GM19468 (cell line): ENCODE measurements around the gene ATF2.

ENCODE experiments used
- ATAC-seq: cut with Tn5 transposase; IDR thresholded peaks from one replicate; pipeline ENCODE4 v1.9.1; 2021; ENCODE audit warnings: mild to moderate bottlenecking, moderate library complexity, moderate number of reproducible peaks; ENCODE audit not compliant: unreplicated experiment; ENCODE audit errors: extremely low read depth

Gene ATF2

GRCh38 chr2:175167792-175168563 lies at the start of gene ATF2:
Gene ATF2, minus strand, starts transcription at chr2:175168203. Its CDS starts 31,760 bp downstream, at chr2:175136443.
- peak; percentile 90 for ATAC-seq

GRCh38 chr2:175207741-175208438 lies 39.9 kb upstream of the ATF2 start:
- no peak for ATAC-seq

- ATAC-seq = no peak
Observed at GRCh38 chr2:175206866-175207265, 38.9 kb upstream of the ATF2 start.

- ATAC-seq = no peak
Observed at GRCh38 chr2:175205523-175205922, 37.5 kb upstream of the ATF2 start.

- ATAC-seq = peak; percentile 63
Observed at GRCh38 chr2:175203621-175204496, 35.9 kb upstream of the ATF2 start.

- ATAC-seq = no peak
Observed at GRCh38 chr2:175195012-175195411, 27.0 kb upstream of the ATF2 start.

GRCh38 chr2:175188761-175189160 lies 20.8 kb upstream of the ATF2 start:
- no peak for ATAC-seq

GRCh38 chr2:175187378-175187777 lies 19.4 kb upstream of the ATF2 start:
- ATAC-seq = peak; percentile 52

GRCh38 chr2:175183674-175184073 lies 15.7 kb upstream of the ATF2 start:
- ATAC-seq = no peak

- no peak for ATAC-seq
Observed at GRCh38 chr2:175181877-175182308, 13.9 kb upstream of the ATF2 start.

- ATAC-seq = peak; percentile 69
Observed at GRCh38 chr2:175181104-175181876, 13.3 kb upstream of the ATF2 start, which contains the start of gene ATP5MC3. Gene ATP5MC3, minus strand, starts transcription at chr2:175181710. Its CDS starts 317 bp downstream, at chr2:175181393.

GRCh38 chr2:175180701-175181103 lies 12.7 kb upstream of the ATF2 start:
- peak; percentile 35 for ATAC-seq

- no peak for ATAC-seq
Observed at GRCh38 chr2:175176624-175177023, 8.6 kb upstream of the ATF2 start.

GRCh38 chr2:175175896-175176295 lies 7.9 kb upstream of the ATF2 start:
- ATAC-seq = no peak

GRCh38 chr2:175175320-175175719 lies 7.3 kb upstream of the ATF2 start:
- ATAC-seq = no peak

GRCh38 chr2:175170659-175171304 lies 2.8 kb upstream of the ATF2 start:
- no peak for ATAC-seq

GRCh38 chr2:175169191-175169590 lies 1.2 kb upstream of the ATF2 start:
- no peak for ATAC-seq

GRCh38 chr2:175168564-175168945 lies 552 bp upstream of the ATF2 start:
- peak; percentile 1 for ATAC-seq

GRCh38 chr2:175167076-175167791 lies 769 bp downstream of the ATF2 start:
- ATAC-seq = no peak
